ENCODE results near the gene ATP6V0A4.
"Not testable (repeated sequence)": the region's sequence is repeated elsewhere in the genome, so short reads cannot be mapped to it uniquely, and the experiment has no call there.

Gene ATP6V0A4

DNA sequence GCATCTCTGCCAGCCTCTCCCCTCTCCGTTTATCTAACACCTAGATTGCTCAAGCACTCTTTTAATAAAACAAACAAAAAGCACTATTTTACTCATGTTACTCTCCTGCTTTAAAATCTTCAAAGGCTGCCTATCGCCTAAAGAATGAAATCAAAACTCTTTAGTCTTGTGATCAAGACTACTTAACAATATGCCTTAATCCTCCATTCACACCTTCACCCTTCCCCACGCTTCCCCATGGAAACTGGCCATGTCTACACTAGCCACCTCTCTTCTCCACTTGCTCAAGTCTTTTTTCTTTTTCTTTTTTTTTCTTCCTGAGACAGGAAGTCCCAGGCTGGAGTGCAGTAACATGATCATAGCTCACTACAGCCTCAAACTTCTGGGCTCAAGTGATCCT, 48.0 kb downstream of the ATP6V0A4 start:
- no peak for DNase-seq

DNA sequence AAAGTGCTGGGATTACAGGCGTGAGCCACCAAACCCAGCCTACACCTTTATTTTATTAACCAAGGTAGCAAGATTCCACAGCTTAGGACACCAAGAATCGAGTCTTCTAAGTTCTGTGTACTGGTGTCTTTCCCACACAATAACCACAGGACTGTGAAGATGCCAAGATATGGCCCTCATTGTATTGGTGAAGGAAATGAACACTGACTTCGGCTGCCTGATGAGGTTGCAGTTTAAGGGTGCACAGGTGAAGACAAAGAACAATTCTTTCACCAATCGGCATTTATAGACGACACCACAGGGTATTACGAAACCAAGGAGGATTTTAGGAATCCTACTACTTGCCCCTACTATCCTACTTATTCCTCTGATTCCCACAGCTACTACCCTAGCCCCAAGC, 49.3 kb downstream of the ATP6V0A4 start:
- DNase-seq = no peak

DNA sequence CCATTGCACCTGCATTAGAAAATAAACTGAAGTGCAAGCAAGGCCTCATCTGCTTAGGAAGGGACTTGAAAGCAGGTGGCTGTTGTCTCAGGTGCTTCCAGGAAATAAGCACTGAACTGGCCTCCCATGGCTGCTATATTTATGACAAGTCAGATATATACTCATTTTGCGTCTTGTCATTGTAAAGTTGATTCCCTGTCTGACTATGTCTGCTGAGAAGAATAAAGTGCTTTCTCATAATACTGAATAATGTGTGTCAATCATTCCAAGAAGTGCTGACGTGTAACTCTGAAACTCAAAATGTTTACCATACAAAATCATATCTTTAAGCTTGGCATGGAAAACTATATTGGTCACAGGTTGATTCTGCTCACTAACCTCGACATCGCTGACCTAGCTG, 51.9 kb downstream of the ATP6V0A4 start:
- no peak for DNase-seq

DNA sequence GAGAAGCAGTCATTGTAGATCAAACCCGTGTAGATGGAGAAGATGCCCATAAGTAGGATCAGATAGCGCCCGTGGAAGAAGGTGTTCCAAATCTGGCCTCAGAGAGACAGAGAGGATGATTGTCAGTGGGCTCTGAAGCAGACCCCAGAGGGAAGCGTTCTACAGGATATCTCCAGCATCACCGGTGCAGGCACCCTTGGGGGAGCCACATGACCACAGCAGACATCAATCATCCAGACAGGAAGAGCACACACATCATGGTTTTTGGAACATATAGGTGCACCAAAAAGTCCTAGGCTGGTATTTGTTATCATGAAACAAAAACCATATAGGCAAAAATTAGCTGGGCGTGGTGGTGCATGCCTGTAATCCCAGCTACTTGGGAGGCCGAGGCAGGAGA, 52.8 kb downstream of the ATP6V0A4 start:
- no peak for DNase-seq

DNA sequence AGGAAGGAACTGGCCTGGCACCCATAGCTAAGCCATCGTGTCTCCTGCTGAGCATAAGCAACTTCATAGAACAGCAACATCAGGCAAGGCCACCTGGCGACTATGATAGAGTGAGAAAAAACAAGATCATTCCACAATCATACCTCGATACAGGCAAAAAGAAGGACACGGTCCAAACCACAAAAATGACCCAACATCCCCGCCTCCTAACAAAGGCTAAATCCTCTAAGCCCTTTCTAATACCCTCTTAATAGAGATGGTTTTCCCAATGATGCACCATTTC, 56.6 kb downstream of the ATP6V0A4 start:
- DNase-seq = no peak

DNA sequence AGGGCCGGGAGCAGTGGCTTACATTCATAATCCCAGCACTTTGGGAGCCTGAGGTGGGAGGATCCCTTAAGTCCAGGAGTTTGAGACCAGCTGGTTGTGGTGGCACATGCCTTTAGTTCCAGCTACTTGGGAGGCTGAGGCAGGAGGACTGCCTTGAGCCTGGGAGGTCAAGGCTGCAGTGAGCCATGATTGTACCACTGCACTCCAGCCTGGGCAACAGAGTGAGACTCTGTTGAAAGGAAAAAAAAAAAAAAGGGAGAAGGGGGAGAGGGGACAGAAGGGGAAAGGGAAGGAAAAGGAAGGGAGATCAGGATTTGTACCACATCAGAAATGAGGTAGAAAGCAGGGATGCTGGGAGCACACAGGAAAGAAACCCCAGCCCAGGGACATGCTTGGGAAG, 58.1 kb downstream of the ATP6V0A4 start:
- no peak for DNase-seq

DNA sequence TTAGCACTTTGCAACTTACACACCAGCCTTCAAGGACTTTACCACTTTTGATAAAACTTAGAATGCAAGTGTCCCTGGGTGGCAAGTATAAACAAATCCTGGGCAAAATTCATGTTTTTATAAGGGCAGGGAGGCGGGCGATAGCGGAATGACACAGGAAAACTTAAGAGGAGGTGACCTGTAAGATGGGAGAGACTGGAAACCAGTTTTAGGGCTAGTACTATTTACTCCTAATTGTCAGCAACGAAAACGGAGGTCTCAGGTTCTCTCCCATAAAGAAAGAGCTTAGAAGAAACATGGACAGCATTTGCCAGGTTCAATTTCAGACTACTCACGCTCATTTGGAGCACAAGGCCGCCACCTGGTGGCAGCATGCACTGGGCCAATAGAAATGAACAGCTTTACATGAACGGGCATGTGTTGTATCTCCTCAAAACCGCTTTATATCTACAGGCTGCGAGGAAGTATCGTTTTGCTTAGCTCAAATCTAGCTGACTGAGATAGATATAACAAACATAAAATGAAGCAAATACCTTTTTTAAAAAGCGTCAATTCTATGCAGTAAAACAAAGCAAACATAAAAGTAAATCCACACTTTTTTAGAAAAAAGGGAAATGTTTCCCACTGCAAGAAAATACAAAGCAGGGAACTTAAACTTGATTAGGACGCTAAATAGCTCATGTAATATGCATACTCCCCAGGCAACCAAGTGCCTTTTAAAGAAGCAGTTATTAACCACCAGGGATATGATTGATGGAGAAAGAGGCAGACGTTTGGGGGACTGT, 59.3 kb downstream of the ATP6V0A4 start:
- peak; percentile 82 for DNase-seq

DNA sequence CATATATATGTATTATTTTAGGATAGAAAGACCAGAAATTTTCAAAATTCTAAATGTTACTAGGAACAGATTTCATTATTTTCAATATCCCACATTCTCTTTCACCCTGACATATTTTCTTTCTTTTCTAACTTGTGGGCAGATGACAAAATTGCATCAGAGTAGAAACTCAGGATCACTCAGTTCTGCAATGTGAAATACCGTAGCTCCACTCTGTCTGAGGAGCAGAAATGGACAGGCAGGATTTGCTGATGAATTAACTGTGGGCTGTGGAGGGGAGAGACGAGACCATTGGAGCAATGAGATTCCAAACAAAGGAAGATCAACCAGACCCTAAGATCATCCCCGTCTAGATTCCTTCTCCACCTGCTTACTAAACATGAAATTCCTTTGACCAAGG, 59.9 kb downstream of the ATP6V0A4 start:
- no peak for DNase-seq

DNA sequence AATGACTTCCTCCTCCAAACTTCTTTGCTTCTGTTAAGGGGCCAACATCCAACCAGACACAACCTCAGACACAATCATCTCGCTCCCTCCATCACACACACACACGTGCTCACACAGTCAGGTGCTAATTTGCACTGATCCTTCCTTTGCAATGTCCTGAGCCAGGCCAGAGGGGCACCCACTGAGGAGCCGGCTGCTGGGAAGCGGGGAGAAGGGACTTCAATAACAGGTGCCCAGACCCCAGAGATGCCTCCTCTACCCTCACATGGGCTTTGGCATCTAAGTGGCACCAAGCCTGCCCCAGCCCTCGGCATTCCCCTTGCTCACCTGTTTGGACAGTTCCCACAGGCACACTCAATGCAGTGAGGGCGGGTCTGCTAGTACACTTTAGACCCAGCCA, 62.6 kb downstream of the ATP6V0A4 start:
- DNase-seq = no peak

DNA sequence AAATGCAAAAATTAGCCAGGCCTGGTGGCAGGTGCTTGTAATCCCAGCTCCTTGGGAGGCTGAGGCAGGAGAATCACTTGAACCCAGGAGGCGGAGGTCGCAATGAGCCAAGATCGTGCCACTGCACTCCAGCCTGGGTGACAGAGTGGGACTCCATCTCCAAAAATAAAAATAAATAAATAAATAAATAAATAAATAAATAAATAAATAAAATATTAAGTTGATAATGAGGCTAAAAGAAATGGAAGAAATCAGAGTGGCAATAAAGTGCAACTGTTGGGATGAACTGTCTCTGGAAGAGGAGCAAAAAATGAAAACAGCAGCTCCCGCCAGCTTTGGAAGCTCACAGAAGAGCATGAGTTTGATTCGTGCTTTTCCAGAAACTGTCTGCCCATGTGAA, 66.3 kb downstream of the ATP6V0A4 start:
- DNase-seq = not testable (repeated sequence)

DNA sequence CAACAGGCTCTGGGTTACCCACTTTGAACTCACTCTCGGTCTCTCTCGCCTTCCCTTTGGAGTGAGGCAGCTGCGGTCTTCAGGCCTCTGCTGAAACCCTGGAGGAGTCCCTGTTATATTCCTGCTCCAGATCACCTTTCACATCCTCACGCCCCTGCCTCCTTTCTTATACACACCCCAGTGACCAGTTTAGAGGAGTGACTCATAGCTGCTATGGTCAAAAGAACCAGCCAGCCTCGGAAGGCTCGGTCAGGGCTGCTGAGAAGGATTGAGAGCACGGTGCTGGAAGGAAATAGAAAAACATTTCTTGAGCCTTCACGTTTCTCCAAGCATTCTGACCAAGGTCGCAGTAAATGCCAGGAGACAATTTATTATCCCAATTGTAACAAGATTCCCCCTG, 68.6 kb downstream of the ATP6V0A4 start:
- no peak for DNase-seq

DNA sequence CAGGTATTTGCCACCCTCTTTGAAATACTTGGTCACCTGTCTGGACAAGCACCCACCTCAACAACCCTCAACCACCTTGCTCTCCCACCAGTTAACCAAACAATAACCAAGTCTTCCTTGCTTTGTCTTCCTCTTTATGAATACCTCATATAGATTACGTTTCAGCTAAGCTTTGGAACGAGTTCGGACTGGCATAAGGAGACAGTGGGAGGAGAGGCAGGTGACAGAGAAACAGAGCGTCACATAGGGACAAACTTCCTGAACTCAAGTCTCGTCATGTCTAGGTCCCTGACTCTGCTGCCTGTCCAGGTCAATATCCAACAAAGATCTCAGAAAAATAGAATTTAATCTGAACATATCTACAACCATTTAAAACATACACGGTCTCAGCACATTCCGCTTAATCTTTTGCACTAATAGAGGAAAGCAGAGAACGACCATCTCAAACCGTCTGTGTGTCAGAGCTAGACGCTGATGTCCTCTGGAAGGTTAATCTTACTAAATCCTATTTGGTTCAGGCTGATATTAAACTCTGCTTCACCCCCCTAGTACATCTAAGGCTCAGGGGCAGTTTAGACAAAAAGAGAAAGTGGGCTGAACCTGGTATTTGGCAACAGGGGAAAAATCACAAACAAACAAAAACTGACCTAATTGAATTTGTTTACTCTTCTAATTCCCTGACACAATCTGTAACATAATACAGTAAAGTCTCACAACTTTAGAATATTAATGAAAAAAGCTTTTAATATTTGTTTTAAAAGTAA, 70.5 kb downstream of the ATP6V0A4 start:
- DNase-seq = no peak

DNA sequence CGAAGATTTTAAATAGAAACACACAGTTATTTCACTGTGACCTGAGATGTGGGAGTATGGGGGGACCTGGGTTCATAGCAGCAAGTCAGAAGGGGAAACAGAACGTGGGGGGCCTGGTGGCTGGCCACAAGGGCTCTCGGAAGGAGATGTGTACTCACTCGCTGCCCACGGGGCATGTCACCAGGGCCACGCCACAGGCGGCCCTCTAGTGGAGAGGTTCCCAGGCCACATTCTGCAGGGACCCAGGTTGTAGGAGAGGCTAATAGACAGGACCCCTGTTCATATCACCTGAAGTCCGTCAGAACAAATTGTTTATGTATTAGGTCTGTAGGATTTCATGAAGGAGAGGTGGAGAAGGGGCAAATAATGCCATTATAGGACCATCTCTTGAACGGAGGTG, 71.7 kb downstream of the ATP6V0A4 start:
- no peak for DNase-seq

DNA sequence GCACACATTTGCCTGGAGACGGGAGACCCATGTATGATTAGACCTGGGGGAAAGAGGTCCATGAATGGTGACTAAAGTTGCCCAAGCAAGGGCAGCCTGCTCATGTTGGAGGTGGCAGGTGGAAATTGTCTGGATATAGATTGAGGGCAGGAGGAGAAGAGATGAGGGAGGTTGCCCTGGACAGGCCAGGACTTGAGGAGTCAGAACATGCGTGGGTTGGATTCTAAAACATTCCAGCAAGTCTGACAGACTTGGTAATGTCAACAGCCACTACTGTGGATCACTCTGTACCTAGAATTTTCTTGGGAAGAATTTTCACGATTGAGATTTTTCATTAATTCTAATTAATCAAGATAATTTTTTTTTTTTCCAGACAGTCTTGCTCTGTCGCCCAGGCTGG, 77.7 kb downstream of the ATP6V0A4 start:
- no peak for DNase-seq

DNA sequence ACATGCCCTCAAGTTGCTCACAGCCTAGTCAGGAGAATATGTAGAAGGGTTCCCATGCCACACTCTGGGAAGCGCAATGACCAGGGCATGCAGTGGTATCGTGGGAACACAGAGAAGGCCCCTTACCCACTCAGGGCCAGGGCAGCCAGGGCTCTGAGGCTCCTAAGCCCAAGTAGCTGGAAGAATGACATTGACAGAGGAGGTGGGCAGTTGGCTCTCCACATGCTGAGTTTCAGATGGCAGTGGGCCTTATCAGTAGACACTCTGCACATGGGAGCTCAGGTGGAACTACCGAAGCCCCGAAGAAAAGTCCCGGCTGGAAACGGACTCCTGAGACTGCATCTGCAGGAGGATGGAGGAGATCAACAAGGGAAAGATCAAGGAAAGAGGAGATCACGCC, 81.1 kb downstream of the ATP6V0A4 start:
- no peak for DNase-seq

DNA sequence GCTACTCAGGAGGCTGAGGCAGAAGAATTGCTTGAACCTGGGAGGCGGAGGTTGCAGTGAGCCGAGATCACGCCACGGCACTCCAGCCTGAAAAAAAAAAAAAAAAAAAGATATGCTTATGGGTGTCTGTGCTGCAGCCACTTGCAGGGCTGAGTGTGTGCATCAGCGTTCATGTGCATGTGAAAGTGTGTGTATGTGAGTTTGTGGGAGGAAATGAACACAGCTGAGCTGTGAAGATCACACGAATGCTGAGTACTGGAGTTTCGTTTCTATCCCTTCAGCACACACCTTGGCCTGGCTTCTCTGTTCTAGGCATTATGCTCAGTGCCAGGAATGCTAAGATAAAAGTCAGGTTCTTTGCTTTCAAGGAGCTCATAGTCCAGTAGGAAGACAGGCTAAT, 84.8 kb downstream of the ATP6V0A4 start:
- no peak for DNase-seq

DNA sequence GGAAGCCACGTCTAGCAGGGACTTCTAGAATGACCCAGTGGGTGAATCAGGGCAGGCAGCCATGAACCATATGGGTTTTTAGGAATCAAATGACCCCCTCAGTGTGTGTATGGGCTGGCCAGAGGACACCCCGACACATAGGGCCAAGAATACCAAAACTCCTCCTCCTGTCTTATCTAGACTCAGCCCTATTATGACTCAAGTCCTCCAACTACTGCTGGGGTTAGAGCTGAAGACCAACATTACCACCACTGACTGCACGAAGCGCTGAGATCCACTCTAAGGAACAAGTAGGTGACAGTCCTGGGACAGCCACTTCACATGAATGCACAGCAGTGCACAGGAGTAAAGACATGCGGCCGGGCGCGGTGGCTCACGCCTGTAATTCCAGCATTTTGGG, 85.3 kb downstream of the ATP6V0A4 start:
- DNase-seq = no peak

DNA sequence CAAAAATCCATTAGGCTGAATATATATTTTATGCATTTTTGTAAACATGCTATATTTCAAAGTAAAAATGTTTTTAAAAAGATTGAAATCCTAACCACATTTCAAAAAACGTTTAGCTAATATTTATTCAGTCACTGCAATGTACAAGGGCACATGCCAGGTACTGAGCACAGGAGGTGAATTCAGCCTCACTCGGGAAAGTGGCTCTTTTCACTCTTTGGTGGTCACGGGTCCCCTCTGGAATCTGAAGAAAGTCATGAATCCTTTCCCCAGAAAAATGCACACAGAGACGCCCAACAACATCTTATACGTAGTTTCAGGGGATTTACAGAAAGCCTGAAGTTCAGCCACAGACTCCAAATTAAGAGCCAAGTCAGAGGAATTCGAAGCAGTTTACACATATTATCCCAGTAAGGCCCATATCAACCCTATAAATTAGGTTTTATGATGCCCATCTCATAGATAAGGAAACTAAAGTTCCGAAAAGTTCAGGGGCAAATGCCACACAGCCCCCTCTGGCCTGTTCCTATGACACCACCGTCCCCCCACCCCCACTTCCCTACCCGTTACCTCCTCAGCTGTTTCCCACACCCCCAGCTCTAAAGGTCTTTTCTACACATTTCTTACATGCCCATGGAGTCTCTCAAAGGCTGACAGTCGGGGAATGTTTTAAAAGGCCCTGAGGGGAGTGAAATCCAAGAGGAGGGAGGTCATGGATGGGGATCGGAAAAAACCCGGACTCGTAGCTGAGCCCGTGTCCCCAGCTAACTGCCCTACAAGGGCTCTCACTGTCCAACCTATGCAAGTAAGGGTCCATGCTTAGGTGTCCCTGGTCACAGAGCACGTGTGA, 87.2 kb downstream of the ATP6V0A4 start:
- DNase-seq = no peak

DNA sequence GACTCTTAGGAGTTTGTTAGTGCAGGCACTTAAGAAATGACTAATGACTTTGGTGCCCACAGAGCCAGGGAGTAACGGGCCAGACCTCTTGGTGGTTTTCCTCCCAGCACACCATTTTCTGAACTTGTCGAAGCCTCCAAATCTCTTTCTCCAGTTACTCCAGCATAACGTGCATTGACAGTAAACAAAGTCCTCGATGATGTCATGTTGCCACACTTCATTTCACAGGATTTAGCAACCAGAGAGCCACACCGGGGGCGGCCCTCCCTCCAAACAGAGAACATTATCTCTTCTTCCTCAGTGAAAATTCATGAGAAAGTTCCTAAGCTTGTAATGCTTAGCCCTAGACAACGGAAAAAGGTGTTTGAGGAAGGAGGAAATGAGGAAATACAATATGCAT, 92.8 kb downstream of the ATP6V0A4 start:
- DNase-seq = no peak

DNA sequence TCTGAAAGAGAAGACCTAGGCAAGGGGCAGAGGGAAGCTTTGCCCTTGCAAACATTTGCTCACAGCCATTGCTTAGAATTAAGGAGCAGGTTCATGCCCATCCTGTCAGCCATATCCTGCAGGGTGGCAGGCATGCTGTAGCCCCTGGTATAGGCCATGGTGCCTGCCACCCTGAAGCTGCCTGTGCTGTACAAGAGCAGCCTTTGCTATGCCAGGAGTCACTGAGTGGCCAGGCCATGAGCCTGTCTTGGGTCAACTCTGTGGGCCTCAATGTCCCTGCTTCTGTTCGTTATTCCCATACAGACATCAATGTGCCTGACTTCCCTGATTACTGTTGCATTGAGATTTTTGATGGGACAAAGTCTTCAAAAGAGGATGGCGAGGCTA, 96.5 kb downstream of the ATP6V0A4 start:
- DNase-seq = no peak

DNA sequence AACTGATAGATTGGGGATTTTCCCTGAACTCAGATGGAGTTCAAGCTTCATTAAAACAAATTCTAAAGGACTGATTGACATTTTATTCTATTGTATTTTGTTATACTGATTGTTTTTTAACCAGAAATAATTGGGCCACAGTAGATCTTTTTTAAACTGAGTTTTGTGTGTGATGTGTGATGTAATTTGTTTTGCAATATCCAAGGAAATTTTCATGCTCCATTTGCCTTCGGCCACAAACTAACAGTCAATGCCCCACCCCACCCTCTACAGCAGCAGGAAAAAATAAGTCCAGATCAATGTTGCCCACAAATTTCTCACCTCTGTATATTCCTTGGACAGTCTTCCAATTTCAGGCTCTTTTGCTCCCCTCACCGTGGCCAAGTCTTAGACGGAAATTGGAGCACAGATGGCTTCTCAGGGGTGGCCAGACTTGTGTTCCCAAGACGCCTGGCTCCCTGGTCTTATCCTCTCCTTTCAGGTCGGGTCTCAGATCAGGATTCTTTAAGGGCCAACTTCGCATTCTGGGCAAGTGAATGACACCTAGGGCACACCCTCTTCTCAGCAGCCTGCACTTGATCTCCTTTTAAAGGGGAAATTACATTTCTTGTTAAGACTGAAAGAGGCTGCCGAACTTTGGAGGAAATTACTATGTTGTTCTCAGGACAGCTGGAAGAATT, 97.0 kb downstream of the ATP6V0A4 start, which contains the start of gene SVOPL:
Gene SVOPL (minus strand): TSS at position 506 of the 680 bp plus-strand sequence. CDS start 22,317 bp downstream, outside the sequence.
- DNase-seq = no peak

DNA sequence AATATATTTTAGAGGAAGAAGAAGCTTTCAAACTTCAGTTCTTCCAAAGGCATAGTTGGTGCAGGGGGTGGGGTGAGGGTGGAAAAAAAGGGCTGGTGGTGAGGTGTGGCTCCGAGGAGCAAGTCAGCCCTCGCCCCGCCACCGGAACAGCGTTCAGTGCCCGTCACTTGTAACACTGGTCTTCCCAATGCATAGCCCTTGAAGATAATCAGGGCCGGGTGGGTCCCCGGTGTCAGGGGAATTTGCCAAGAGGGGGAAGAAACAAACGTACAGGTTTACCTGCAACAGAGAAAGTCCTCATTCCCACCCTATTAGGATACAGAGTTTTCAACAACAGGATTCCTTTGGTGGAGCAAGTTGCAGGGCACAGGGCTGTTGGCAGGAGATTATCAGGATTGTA, 98.3 kb downstream of the ATP6V0A4 start:
- DNase-seq = no peak

DNA sequence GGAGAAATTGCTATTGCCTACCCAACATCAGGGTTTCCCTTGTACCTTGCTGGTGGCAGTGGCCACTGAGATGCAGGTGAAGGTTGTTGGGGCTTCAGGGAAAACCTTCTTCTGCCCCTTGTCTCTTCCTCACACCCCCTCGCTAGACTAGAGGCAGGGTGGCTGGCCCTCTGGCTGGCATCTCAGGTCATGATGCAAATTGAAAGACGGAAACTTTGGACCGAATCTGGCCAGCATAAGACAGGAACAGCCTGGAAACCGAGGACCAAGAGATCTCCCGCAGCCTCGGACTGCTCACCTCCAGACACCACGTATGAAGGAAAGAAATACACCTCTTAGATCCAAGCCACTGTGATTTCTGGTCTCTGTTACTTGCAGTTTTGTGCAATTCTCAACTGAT, 99.7 kb downstream of the ATP6V0A4 start:
- DNase-seq = no peak
